Skeletal muscle satellite cell (primary cell): ENCODE measurements around the gene MYO16.
A peak's percentile ranks its signal among the peaks of the same experiment; 100 is the strongest.

Source experiments
- H3K27me3 ChIP-seq: 2 replicates; pipeline ENCODE4 v1.7.0; 2013; ENCODE audit warnings: low read length; ENCODE audit not compliant: control insufficient read depth, insufficient read depth
- H3K36me3 ChIP-seq: 2 replicates; pipeline ENCODE4 v1.7.0; 2013; ENCODE audit warnings: mild to moderate bottlenecking, control low read depth, low read length; ENCODE audit not compliant: insufficient read depth
- H3K4me1 ChIP-seq: 2 replicates; pipeline ENCODE4 v1.7.0; 2013; ENCODE audit warnings: low read length; ENCODE audit not compliant: control insufficient read depth, insufficient read depth
- H3K4me2 ChIP-seq: 2 replicates; pipeline ENCODE4 v1.7.0; 2013; ENCODE audit warnings: mild to moderate bottlenecking, low read length
- H3K4me3 ChIP-seq: 2 replicates; pipeline ENCODE4 v1.7.0; 2013; ENCODE audit warnings: low read length
- H3K9ac ChIP-seq: 2 replicates; pipeline ENCODE4 v1.7.0; 2013; ENCODE audit warnings: mild to moderate bottlenecking, low read depth, low read length, moderate library complexity
- H3K9me3 ChIP-seq: replicated peaks from 2 replicates; pipeline ENCODE4 v1.7.0; 2013; ENCODE audit warnings: mild to moderate bottlenecking, control low read depth, low read length

MYO16 gene

DNA sequence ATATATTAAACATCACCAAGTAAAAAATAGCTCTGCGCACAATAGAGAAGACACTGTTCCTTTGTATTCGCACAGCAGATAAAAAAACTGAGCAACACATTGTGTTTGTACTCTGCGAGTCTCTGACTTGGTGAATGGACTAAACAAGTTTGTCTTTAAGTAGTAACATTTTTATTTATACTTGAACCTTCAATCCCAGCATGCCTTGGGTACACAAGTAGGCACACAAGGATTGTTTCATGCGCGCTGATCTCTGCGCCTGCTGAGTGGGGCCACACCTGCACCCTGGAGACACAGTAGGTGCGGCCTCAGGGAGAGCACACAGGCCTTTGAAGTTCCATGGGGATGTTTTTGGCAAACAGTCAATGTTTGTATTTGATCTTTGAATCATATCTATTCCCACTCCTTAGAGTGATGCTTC lies 318.9 kb downstream of the MYO16 start:
- no peaks in the 10 kb centered on the region for H3K27me3 ChIP-seq
- H3K36me3 ChIP-seq, result no peaks in the 10 kb centered on the region
- no peak overlapping the region for H3K4me3 ChIP-seq
- H3K4me1 ChIP-seq, result no peaks in the 10 kb centered on the region
- H3K4me2 ChIP-seq, result no peak overlapping the region
- H3K9me3 ChIP-seq, result no peaks in the 10 kb centered on the region
- H3K9ac ChIP-seq, result no peak overlapping the region

DNA sequence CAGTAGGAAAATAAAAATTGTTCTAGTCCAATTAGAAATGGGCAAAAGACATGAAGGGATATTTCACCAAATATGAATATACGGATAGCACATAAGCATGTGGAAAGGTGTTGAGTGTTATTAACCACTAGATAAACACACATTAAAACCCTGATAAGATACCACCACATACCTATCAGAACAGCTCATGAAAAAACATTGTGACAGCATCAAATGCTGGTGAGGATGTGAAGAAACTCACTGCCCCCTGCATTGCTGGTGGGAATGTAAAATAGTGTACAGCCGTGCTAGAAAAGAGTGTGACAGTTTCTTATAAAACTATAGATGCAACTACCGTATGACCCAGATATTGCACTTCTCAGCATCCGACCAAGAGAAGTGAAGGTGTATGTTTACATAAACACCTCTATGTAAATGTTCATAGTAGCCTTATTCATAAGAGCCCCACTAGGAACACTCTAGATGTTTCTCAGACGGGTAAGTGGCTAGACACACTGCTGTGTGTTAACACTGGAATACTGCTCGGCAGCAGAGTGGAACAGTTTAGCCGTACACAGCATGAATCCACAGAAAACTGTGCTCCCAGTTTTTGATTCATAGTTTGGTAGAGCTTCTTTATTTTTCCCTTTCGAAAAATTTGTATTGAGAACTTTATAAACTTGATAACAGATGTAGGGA lies 321.1 kb downstream of the MYO16 start:
- H3K9me3 ChIP-seq, result no peaks in the 10 kb centered on the region
- no peak overlapping the region for H3K9ac ChIP-seq
- no peaks in the 10 kb centered on the region for H3K36me3 ChIP-seq
- no peak overlapping the region for H3K4me3 ChIP-seq
- H3K27me3 ChIP-seq, result peaks cover 5% of the 10 kb centered on the region
- H3K4me2 ChIP-seq, result no peak overlapping the region
- no peaks in the 10 kb centered on the region for H3K4me1 ChIP-seq

DNA sequence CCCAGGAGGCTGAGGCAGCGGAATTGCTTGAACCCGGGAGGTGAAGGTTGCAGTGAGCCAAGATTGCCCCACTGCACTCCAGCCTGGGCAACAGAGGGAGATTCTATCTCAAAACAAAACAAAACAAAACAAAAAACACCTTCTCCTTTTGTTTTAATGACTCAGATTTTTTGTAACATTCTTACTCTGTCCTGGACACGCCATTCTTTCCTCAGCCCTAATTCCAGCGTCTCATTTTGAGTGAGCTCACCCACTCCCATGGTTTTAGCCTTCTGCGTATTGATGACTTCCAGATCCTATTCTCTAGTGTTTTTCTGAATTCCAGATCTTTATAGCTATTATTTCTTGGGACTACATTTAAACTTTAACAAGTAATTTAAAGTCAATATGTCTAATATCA lies 326.3 kb downstream of the MYO16 start:
- Histone ChIP-seq H3K4me2 (no peak overlapping the region), H3K36me3 (no peaks in the 10 kb centered on the region), H3K9me3 (no peaks in the 10 kb centered on the region), H3K4me3 (no peak overlapping the region), H3K27me3 (peaks cover 5% of the 10 kb centered on the region), H3K4me1 (peaks cover 4% of the 10 kb centered on the region), H3K9ac (no peak overlapping the region)

DNA sequence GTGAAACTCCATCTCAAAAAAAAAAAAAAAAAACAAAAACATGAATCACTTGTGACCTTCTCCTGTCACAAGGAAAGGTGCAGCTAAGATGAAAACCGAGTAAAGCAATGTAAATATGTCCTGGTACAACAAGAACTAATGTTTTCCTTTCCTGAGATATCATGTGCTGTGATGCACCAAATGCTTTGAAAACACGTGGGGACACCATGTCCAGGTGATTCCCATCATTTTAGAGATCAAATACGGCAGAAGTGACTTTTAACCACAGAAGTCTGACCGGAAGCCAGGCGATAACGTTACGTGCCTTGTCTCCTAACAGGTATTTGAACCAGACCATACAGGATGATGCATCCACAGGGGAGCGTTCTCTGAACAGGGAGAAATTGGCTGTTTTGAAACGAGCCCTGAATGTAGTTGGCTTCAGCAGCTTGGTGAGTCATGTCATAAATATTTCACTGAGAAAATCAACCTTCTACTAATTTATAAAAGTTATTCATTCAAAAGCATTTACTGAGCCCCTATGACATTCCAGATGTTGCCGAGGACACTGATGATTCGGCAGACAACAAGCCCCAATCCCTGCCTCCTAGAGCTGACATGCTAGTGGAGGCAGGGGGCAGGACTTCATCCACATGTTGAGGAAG lies 328.1 kb downstream of the MYO16 start:
- peaks cover 5% of the 10 kb centered on the region for H3K27me3 ChIP-seq
- no peaks in the 10 kb centered on the region for H3K36me3 ChIP-seq
- H3K9ac ChIP-seq, result no peak overlapping the region
- no peak overlapping the region for H3K4me3 ChIP-seq
- H3K4me1 ChIP-seq, result peaks cover 4% of the 10 kb centered on the region
- peak overlapping the region; percentile 57 for H3K4me2 ChIP-seq
- no peaks in the 10 kb centered on the region for H3K9me3 ChIP-seq

DNA sequence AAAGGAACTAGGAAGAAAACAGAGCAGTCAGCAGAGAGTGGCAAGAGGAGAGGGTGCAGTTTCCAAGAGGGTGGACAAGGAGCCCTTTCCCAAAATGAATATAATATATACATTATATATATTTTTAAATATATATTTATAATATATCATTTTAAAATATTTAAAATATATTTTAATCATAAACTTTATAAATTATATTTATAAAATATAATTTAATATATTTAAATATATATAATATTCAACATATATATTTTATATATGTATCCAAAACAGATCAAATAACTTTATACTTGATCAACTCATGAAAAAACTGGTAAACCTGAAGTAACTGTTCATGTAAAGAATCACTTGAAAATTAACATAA lies 328.6 kb downstream of the MYO16 start:
- no peak overlapping the region for H3K9ac ChIP-seq

DNA sequence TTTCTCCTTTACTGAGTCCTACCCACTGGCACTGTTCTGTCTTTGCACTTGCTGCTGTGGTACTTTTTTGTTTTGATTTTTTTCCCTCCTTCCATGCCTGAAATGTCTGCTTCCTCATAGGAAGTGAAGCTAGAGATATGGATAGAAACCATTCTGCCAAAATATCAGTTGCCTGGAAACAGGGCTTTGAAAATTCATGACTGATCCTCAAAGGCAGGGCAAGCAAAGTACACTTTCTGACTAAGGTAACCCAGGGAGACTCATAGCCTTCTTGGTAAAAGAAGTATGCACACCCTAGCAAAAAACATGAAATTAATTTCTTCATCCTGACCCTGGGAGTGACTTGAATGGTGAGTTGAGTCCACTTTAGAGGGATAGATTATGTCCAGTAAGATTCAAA lies 329.8 kb downstream of the MYO16 start:
- H3K9me3 ChIP-seq, result no peaks in the 10 kb centered on the region
- H3K9ac ChIP-seq, result no peak overlapping the region
- no peak overlapping the region for H3K4me2 ChIP-seq
- H3K4me3 ChIP-seq, result no peak overlapping the region
- no peaks in the 10 kb centered on the region for H3K36me3 ChIP-seq
- H3K4me1 ChIP-seq, result peaks cover 8% of the 10 kb centered on the region
- H3K27me3 ChIP-seq, result peaks cover 5% of the 10 kb centered on the region

More for the DNA sequence above, 328.6 kb downstream of the MYO16 start:
- Histone ChIP-seq H3K4me2 (peak overlapping the region; percentile 57), H3K4me3 (no peak overlapping the region), H3K27me3 (peaks cover 5% of the 10 kb centered on the region), H3K4me1 (peaks cover 4% of the 10 kb centered on the region), H3K36me3 (no peaks in the 10 kb centered on the region), H3K9me3 (no peaks in the 10 kb centered on the region)

DNA sequence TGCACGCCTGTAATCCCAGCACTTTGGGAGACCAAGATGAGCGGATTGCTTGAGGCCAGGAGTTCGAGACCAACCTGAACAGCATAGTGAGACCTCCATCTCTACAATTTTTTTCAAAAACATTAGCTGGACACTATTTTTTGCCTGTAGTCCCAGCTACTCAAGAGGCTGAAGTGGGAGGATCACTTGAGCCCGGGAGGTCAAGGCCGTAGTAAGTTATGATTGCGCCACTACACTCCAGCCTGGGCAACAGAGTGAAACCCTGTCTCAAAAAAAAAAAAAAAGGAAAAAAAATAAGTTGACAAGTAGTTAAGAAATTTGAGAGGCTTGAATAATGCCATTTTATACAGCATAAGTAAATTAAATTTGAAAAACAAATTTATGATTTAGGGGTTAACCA lies 330.6 kb downstream of the MYO16 start:
- no peaks in the 10 kb centered on the region for H3K9me3 ChIP-seq
- H3K4me2 ChIP-seq, result no peak overlapping the region
- no peak overlapping the region for H3K4me3 ChIP-seq
- H3K4me1 ChIP-seq, result peaks cover 12% of the 10 kb centered on the region
- H3K9ac ChIP-seq, result no peak overlapping the region
- peaks cover 1% of the 10 kb centered on the region for H3K27me3 ChIP-seq
- H3K36me3 ChIP-seq, result no peaks in the 10 kb centered on the region

DNA sequence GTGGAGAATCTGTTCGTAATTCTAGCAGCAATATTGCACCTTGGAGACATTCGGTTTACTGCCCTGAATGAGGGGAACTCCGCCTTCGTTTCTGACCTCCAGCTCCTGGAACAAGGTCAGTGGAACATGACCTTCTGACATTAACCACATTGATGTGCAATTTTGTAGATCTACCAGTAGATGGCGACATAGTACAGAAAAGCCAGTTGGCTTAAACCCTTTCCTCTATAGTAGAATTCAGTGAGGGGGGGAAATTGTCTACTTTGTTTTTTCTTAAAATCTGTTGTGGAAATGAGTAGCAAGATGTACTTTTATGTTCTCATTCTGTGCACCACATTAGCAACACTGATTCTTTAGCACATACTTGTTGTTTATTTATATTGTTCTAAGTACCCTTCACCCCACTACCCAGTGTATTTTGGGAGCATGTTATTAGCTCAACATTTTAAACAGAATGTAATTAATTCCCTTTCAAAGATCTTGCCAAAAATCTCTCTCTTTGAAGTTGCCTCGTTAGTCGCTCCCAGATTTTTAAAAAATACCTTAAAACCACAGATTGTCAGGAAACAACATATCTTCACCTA lies 332.2 kb downstream of the MYO16 start:
- H3K9me3 ChIP-seq, result no peaks in the 10 kb centered on the region
- H3K9ac ChIP-seq, result peak overlapping the region; percentile 22
- no peak overlapping the region for H3K4me3 ChIP-seq
- no peaks in the 10 kb centered on the region for H3K36me3 ChIP-seq
- no peak overlapping the region for H3K4me2 ChIP-seq
- H3K4me1 ChIP-seq, result peaks cover 12% of the 10 kb centered on the region
- no peaks in the 10 kb centered on the region for H3K27me3 ChIP-seq

DNA sequence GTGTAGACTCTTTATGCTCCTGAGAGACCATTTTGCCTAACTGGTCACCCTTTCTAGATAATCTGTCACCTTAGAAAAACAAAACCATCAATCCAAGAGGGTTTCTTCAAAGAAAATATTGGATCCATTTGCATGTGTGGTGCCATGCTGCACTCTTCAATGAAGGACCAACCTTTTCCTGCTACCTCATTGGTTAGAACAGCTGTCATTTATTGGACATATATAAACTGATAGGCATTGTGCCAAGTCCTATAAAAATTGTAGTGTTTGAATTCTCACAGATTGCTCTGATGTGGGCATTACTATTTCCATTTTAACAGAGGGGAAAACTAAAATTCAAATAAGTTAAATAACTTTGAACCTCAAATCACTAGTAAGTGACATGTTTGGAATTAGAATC lies 333.2 kb downstream of the MYO16 start:
- H3K4me3 ChIP-seq, result no peak overlapping the region
- no peak overlapping the region for H3K9ac ChIP-seq
- H3K4me1 ChIP-seq, result peaks cover 8% of the 10 kb centered on the region
- no peaks in the 10 kb centered on the region for H3K9me3 ChIP-seq
- H3K27me3 ChIP-seq, result no peaks in the 10 kb centered on the region
- H3K4me2 ChIP-seq, result no peak overlapping the region
- H3K36me3 ChIP-seq, result no peaks in the 10 kb centered on the region

DNA sequence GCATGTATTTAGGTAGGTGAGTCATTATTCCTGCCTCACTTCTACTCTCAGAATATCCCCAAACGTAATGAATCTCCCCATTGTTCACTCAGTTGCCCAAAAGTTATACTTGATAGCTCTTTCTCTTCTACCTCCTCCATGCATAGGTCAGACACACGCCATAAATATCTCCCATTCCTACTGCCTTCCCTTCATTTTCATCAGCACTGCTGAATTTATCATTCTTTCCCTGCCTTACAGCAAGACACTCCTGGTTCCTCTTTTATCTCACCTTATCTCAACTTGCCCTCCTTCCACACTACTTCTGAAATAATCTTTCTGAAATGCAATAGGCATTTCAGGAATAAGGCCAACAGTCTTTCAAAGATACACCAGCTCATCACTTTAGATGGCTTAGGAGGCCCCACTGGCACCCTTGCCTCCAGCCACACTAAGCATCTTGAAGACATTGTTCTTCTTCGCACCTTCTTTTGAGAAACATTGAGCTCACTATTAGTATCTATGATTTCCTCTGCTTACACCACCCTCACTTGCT lies 333.9 kb downstream of the MYO16 start:
- no peak overlapping the region for H3K4me2 ChIP-seq
- peaks cover 8% of the 10 kb centered on the region for H3K4me1 ChIP-seq
- H3K9me3 ChIP-seq, result no peaks in the 10 kb centered on the region
- H3K27me3 ChIP-seq, result no peaks in the 10 kb centered on the region
- H3K9ac ChIP-seq, result no peak overlapping the region
- no peaks in the 10 kb centered on the region for H3K36me3 ChIP-seq
- no peak overlapping the region for H3K4me3 ChIP-seq

DNA sequence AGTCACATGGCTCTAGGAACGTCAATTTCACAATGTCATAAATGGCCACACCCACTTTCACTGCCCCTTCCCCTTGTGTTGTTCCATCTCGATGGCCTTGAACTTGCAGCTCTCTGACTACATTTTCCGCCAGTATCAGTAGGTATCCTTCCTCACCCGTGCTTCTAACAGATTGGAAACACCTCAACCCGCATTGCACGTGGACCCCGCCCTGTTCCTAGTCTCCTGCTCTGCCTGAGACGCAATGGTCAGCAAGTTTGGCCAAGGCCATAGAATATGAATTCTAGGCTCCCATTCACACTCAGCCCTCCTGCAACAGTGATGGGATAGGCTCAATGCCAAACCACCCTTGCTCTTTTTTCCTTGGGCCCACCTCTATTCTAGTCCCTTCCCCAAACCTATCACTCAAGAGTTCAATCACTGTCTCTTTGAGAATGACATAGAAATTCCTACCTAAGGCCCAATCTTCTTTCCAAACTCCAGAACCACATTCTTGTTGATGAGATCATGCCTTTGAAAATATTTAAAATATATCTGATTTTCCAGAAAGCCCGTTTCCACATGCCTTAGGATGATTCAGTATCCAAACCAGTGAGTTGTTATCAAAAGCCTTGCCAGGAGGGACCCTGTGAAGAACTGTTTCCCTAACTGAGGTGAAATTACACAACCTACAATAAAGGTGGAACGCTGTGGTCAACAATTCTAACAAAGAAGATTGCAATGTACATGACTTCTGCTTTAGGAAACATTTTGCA lies 334.6 kb downstream of the MYO16 start:
- Histone ChIP-seq H3K4me3 (no peak overlapping the region), H3K36me3 (no peaks in the 10 kb centered on the region), H3K4me2 (no peak overlapping the region), H3K27me3 (no peaks in the 10 kb centered on the region), H3K4me1 (peaks cover 8% of the 10 kb centered on the region), H3K9ac (no peak overlapping the region), H3K9me3 (no peaks in the 10 kb centered on the region)
